ENCODE measurements around the gene HPSE2.

DNA sequence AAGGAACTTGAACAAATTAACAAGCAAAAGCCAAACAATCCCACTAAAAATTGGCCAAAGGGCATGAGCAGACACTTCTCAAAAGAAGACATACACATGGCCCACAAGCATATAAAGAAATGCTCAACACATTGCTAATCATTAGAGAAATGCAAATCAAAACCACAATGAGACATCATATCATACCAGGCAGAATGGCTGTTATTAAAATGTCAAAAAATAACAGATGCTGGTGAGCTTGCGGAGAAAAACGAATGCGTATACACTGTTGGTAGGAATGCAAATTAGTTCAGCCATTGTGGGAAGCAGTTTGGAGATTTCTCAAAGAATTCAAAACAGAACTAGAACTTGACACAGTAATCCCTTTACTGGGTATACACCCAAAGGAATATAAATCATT is 477.2 kb downstream of the HPSE2 start:
- TF ChIP-seq, protein P1, sequence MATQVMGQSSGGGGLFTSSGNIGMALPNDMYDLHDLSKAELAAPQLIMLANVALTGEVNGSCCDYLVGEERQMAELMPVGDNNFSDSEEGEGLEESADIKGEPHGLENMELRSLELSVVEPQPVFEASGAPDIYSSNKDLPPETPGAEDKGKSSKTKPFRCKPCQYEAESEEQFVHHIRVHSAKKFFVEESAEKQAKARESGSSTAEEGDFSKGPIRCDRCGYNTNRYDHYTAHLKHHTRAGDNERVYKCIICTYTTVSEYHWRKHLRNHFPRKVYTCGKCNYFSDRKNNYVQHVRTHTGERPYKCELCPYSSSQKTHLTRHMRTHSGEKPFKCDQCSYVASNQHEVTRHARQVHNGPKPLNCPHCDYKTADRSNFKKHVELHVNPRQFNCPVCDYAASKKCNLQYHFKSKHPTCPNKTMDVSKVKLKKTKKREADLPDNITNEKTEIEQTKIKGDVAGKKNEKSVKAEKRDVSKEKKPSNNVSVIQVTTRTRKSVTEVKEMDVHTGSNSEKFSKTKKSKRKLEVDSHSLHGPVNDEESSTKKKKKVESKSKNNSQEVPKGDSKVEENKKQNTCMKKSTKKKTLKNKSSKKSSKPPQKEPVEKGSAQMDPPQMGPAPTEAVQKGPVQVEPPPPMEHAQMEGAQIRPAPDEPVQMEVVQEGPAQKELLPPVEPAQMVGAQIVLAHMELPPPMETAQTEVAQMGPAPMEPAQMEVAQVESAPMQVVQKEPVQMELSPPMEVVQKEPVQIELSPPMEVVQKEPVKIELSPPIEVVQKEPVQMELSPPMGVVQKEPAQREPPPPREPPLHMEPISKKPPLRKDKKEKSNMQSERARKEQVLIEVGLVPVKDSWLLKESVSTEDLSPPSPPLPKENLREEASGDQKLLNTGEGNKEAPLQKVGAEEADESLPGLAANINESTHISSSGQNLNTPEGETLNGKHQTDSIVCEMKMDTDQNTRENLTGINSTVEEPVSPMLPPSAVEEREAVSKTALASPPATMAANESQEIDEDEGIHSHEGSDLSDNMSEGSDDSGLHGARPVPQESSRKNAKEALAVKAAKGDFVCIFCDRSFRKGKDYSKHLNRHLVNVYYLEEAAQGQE (IDR thresholded peaks at IDR 0.05; ENCODE audit: low read depth), result no peak
- TF ChIP-seq, protein P2, sequence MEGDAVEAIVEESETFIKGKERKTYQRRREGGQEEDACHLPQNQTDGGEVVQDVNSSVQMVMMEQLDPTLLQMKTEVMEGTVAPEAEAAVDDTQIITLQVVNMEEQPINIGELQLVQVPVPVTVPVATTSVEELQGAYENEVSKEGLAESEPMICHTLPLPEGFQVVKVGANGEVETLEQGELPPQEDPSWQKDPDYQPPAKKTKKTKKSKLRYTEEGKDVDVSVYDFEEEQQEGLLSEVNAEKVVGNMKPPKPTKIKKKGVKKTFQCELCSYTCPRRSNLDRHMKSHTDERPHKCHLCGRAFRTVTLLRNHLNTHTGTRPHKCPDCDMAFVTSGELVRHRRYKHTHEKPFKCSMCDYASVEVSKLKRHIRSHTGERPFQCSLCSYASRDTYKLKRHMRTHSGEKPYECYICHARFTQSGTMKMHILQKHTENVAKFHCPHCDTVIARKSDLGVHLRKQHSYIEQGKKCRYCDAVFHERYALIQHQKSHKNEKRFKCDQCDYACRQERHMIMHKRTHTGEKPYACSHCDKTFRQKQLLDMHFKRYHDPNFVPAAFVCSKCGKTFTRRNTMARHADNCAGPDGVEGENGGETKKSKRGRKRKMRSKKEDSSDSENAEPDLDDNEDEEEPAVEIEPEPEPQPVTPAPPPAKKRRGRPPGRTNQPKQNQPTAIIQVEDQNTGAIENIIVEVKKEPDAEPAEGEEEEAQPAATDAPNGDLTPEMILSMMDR (IDR thresholded peaks at IDR 0.05 in 2 of 3, conservative IDR thresholded peaks at IDR 0.05 in 1 of 3; ENCODE audit: borderline replicate concordance in 1 of 3, insufficient read depth in 1 of 3, low read depth in 2 of 3, low read length in 2 of 3), result no peak
- TF ChIP-seq CEBPB (IDR thresholded peaks at IDR 0.05; ENCODE audit: low read depth), result no peak
- no peak for TF ChIP-seq SIN3A (IDR thresholded peaks at IDR 0.05; ENCODE audit: low read depth)
- TF ChIP-seq POLR2A (IDR thresholded peaks at IDR 0.05; ENCODE audit: borderline replicate concordance, extremely low read depth, insufficient read depth, insufficient read length), result no peak
- TF ChIP-seq, protein P3, sequence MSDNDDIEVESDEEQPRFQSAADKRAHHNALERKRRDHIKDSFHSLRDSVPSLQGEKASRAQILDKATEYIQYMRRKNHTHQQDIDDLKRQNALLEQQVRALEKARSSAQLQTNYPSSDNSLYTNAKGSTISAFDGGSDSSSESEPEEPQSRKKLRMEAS (IDR thresholded peaks at IDR 0.05), result no peak
- TF ChIP-seq TCF7L2 (IDR thresholded peaks at IDR 0.05; ENCODE audit: borderline replicate concordance, extremely low read depth, insufficient read depth, insufficient read length), result no peak
- TF ChIP-seq JUND (IDR thresholded peaks at IDR 0.05), result no peak
- no peak for TF ChIP-seq YY1 (IDR thresholded peaks at IDR 0.05; ENCODE audit: extremely low read depth, insufficient replicate concordance, low read depth, low read length)
- no peak for TF ChIP-seq SRF (IDR thresholded peaks at IDR 0.05; ENCODE audit: low read depth)
- TF ChIP-seq EZH2phosphoT487 (IDR thresholded peaks at IDR 0.05; ENCODE audit: borderline replicate concordance), result no peak
- TF ChIP-seq POLR2AphosphoS5 (IDR thresholded peaks at IDR 0.05; ENCODE audit: low read depth, low read length), result no peak
- TF ChIP-seq SP1 (IDR thresholded peaks at IDR 0.05; ENCODE audit: low read depth), result no peak

Measured in HCT116 (cell line).